ENCODE results near the gene FLNB.

DNA sequence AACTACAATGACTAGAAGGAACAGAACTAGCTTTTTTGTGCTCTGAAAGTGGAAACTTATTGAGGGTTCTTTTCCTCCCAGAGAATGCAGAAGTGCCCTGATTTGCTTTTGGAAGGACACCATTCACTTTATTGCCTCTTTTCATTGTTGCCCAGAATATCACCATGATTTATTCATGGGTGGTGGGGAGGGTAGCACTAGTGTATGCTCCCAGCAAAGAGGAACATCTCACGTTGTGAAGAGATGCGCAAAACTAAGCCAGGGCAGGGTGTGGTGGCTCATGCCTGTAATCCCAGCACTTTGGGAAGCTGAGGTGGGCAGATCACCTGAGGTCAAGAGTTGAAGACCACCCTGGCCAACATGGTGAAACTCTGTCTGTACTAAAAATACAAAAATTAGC, 31.4 kb downstream of the FLNB start:
- TF ChIP-seq, protein P1, sequence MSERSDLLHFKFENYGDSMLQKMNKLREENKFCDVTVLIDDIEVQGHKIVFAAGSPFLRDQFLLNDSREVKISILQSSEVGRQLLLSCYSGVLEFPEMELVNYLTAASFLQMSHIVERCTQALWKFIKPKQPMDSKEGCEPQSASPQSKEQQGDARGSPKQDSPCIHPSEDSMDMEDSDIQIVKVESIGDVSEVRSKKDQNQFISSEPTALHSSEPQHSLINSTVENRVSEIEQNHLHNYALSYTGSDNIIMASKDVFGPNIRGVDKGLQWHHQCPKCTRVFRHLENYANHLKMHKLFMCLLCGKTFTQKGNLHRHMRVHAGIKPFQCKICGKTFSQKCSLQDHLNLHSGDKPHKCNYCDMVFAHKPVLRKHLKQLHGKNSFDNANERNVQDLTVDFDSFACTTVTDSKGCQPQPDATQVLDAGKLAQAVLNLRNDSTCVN (tag by site-specific recombination; optimal IDR thresholded peaks at IDR 0.05): no peak
- no peak for TF ChIP-seq ZNF133 (tag by site-specific recombination; IDR thresholded peaks at IDR 0.05)
- TF ChIP-seq CTCF (tag by site-specific recombination; IDR thresholded peaks at IDR 0.05): no peak
- TF ChIP-seq, protein P2, sequence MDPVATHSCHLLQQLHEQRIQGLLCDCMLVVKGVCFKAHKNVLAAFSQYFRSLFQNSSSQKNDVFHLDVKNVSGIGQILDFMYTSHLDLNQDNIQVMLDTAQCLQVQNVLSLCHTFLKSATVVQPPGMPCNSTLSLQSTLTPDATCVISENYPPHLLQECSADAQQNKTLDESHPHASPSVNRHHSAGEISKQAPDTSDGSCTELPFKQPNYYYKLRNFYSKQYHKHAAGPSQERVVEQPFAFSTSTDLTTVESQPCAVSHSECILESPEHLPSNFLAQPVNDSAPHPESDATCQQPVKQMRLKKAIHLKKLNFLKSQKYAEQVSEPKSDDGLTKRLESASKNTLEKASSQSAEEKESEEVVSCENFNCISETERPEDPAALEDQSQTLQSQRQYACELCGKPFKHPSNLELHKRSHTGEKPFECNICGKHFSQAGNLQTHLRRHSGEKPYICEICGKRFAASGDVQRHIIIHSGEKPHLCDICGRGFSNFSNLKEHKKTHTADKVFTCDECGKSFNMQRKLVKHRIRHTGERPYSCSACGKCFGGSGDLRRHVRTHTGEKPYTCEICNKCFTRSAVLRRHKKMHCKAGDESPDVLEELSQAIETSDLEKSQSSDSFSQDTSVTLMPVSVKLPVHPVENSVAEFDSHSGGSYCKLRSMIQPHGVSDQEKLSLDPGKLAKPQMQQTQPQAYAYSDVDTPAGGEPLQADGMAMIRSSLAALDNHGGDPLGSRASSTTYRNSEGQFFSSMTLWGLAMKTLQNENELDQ (tag by site-specific recombination; IDR thresholded peaks at IDR 0.05; ENCODE audit: low read depth): no peak
- no peak for TF ChIP-seq ZNF398 (tag by site-specific recombination; IDR thresholded peaks at IDR 0.05)
- no peak for TF ChIP-seq ZNF112 (tag by site-specific recombination; IDR thresholded peaks at IDR 0.05)
- TF ChIP-seq ZNF629 (tag by site-specific recombination; IDR thresholded peaks at IDR 0.05): no peak

Data from HEK293 (cell line).